Astrocyte (in vitro differentiated cells and primary cell): Measurements from ENCODE around the gene ARID4B. TPM values are rescaled to one million over a fixed set of nuclear protein-coding genes. Genes with fewer than 3 reads are reported as not detected.
A peak's percentile ranks its signal among the peaks of the same experiment; 100 is the strongest.
"Not testable (repeated sequence)": the region's sequence is repeated elsewhere in the genome, so short reads cannot be mapped to it uniquely, and the experiment has no call there.

Experiments used
- DNase-seq: peaks from one replicate; pipeline ENCODE4 v3.0.0-alpha.2; 2010; ENCODE audit warnings: low read depth
- FAIRE-seq: peaks from 2 replicates; lab custom pipeline; 2011; peaks lifted over from hg19 to GRCh38; lab: Jason Lieb, UNC
- H2AFZ ChIP-seq: 2 replicates; pipeline ENCODE4 v1.6.0; 2012; ENCODE audit warnings: low read depth, low read length, inconsistent platforms
- H3K27ac ChIP-seq: 2 replicates; pipeline ENCODE4 v1.5.1; 2011; ENCODE audit warnings: low read depth, low read length, inconsistent platforms
- H3K27me3 ChIP-seq: 2 replicates; pipeline ENCODE4 v1.6.0; 2011; ENCODE audit warnings: low read length, inconsistent platforms; ENCODE audit not compliant: insufficient read depth
- H3K36me3 ChIP-seq: 2 replicates; pipeline ENCODE4 v1.5.1; 2011; ENCODE audit warnings: low read length, inconsistent platforms; ENCODE audit not compliant: insufficient read depth
- H3K4me1 ChIP-seq: 2 replicates; pipeline ENCODE4 v1.5.1; 2011; ENCODE audit warnings: low read length, inconsistent platforms; ENCODE audit not compliant: insufficient read depth
- H3K4me2 ChIP-seq: 2 replicates; pipeline ENCODE4 v1.6.0; 2012; ENCODE audit warnings: low read length, inconsistent platforms
- H3K4me3 ChIP-seq: 2 replicates; pipeline ENCODE4 v1.5.1; 2011; ENCODE audit warnings: low read depth, mild to moderate bottlenecking, low read length, inconsistent platforms; ENCODE audit not compliant: insufficient read depth
- H3K79me2 ChIP-seq: 2 replicates; pipeline ENCODE4 v1.6.0; 2012; ENCODE audit warnings: mild to moderate bottlenecking, low read length, inconsistent platforms; ENCODE audit not compliant: insufficient read depth
- H3K9ac ChIP-seq: 2 replicates; pipeline ENCODE4 v1.6.0; 2012; ENCODE audit warnings: mild to moderate bottlenecking, low read length, inconsistent platforms
- H3K9me3 ChIP-seq: 2 replicates; pipeline ENCODE4 v1.5.1; 2012; ENCODE audit warnings: low read depth, mild to moderate bottlenecking, low read length, inconsistent platforms; ENCODE audit not compliant: insufficient read depth
- H4K20me1 ChIP-seq: 2 replicates; pipeline ENCODE4 v1.6.0; 2012; ENCODE audit warnings: low read length, inconsistent platforms; ENCODE audit not compliant: insufficient read depth
- H3K27ac Mint-ChIP-seq: one replicate; pipeline ENCODE4 v1.8.0; 2021; ENCODE audit warnings: mild to moderate bottlenecking, mixed read lengths; ENCODE audit not compliant: unreplicated experiment
- H3K27me3 Mint-ChIP-seq: one replicate; pipeline ENCODE4 v1.8.0; 2021; ENCODE audit warnings: low read depth, mixed read lengths; ENCODE audit not compliant: unreplicated experiment
- H3K36me3 Mint-ChIP-seq: one replicate; pipeline ENCODE4 v1.8.0; 2021; ENCODE audit warnings: low read depth, mixed read lengths; ENCODE audit not compliant: unreplicated experiment
- H3K4me1 Mint-ChIP-seq: one replicate; pipeline ENCODE4 v1.8.0; 2021; ENCODE audit warnings: low read depth, mixed read lengths; ENCODE audit not compliant: unreplicated experiment
- H3K4me3 Mint-ChIP-seq: one replicate; pipeline ENCODE4 v1.8.0; 2021; ENCODE audit warnings: mild to moderate bottlenecking, moderate library complexity, mixed read lengths; ENCODE audit not compliant: unreplicated experiment
- H3K9me3 Mint-ChIP-seq: one replicate; pipeline ENCODE4 v1.8.0; 2021; ENCODE audit warnings: mild to moderate bottlenecking, mixed read lengths; ENCODE audit not compliant: unreplicated experiment
- CTCF ChIP-seq: IDR thresholded peaks from 2 replicates; pipeline ENCODE4 v1.5.1; 2011; ENCODE audit warnings: low read depth, mild to moderate bottlenecking, inconsistent platforms, low read length, moderate library complexity; ENCODE audit not compliant: insufficient read depth
- EZH2 ChIP-seq: IDR thresholded peaks from 2 replicates; pipeline ENCODE4 v1.6.1; 2012; ENCODE audit warnings: mild to moderate bottlenecking, low read length, inconsistent platforms; ENCODE audit not compliant: insufficient read depth
- total RNA-seq: library from RNA; stranded (reverse); gene quantifications from 2 replicates; pipeline ENCODE4 v1.2.1, GENCODE V29; 2021

Gene ARID4B
- total RNA-seq, 1 donor from 2014 or later, result 38.6 TPM

GRCh38 chr1:235367000-235367908 lies 39.3 kb upstream of the ARID4B start, which contains the start of gene TBCE:
Gene TBCE (plus strand): TSS chr1:235367427. CDS start chr1:235380050, 12,623 bp downstream.
- H3K27me3 ChIP-seq, result no peaks in the 10 kb centered on the region
- no peaks in the 10 kb centered on the region for H3K9me3 Mint-ChIP-seq
- peaks cover 4% of the 10 kb centered on the region for H3K4me1 ChIP-seq
- peaks cover 7% of the 10 kb centered on the region for H3K4me1 Mint-ChIP-seq
- H3K4me2 ChIP-seq, result peak within 1 kb of the TSS; percentile 88
- peak within 1 kb of the TSS; percentile 87 for H3K27ac Mint-ChIP-seq
- peaks cover 38% of the 10 kb centered on the region for H3K79me2 ChIP-seq
- peak within 1 kb of the TSS; percentile 89 for H3K4me3 ChIP-seq
- no peak for TF ChIP-seq EZH2
- no peak for TF ChIP-seq CTCF
- no peaks in the 10 kb centered on the region for H3K9me3 ChIP-seq
- H3K36me3 ChIP-seq, result no peaks in the 10 kb centered on the region
- H3K9ac ChIP-seq, result peak within 1 kb of the TSS; percentile 86
- H3K4me3 Mint-ChIP-seq, result peak within 1 kb of the TSS; percentile 95
- peaks cover 3% of the 10 kb centered on the region for H4K20me1 ChIP-seq
- FAIRE-seq (peak; percentile 67), DNase-seq (peak; percentile 94)
- no peaks in the 10 kb centered on the region for H3K36me3 Mint-ChIP-seq
- H3K27ac ChIP-seq, result peak within 1 kb of the TSS; percentile 79
- peak within 1 kb of the TSS; percentile 95 for H2AFZ ChIP-seq
- H3K27me3 Mint-ChIP-seq, result no peaks in the 10 kb centered on the region

GRCh38 chr1:235366286-235366685 lies 38.3 kb upstream of the ARID4B start:
- Mint-ChIP-seq H3K27me3 (no peaks in the 10 kb centered on the region), H3K9me3 (no peaks in the 10 kb centered on the region), H3K4me1 (peaks cover 7% of the 10 kb centered on the region), H3K27ac (peak overlapping the region; percentile 3), H3K4me3 (peak overlapping the region; percentile 42), H3K36me3 (no peaks in the 10 kb centered on the region)
- Histone ChIP-seq H3K4me1 (peaks cover 4% of the 10 kb centered on the region), H4K20me1 (peaks cover 3% of the 10 kb centered on the region), H3K9ac (no peak overlapping the region), H2AFZ (no peak overlapping the region), H3K4me2 (no peak overlapping the region), H3K4me3 (no peak overlapping the region), H3K27ac (no peak overlapping the region), H3K36me3 (no peaks in the 10 kb centered on the region), H3K27me3 (no peaks in the 10 kb centered on the region), H3K9me3 (no peaks in the 10 kb centered on the region), H3K79me2 (peaks cover 28% of the 10 kb centered on the region)
- TF ChIP-seq CTCF (no peak), EZH2 (no peak)
- DNase-seq, result no peak
- no peak for FAIRE-seq

GRCh38 chr1:235364189-235364588 lies 36.2 kb upstream of the ARID4B start:
- not testable (repeated sequence) for H3K9me3 Mint-ChIP-seq, H2AFZ ChIP-seq, FAIRE-seq, H3K4me3 ChIP-seq, H3K9ac ChIP-seq, DNase-seq, H4K20me1 ChIP-seq, H3K27ac Mint-ChIP-seq, H3K9me3 ChIP-seq, H3K27me3 ChIP-seq, H3K36me3 Mint-ChIP-seq, H3K4me2 ChIP-seq, H3K27ac ChIP-seq, H3K4me1 Mint-ChIP-seq, H3K4me3 Mint-ChIP-seq, H3K36me3 ChIP-seq, H3K27me3 Mint-ChIP-seq, H3K4me1 ChIP-seq
- H3K79me2 ChIP-seq, result peaks cover 16% of the 10 kb centered on the region
